GM18517 (cell line): ENCODE data around the gene SBK1.

Experiments used
- ATAC-seq: cut with Tn5 transposase; IDR thresholded peaks from one replicate; pipeline ENCODE4 v1.9.1; 2021; ENCODE audit warnings: mild to moderate bottlenecking, moderate library complexity; ENCODE audit not compliant: unreplicated experiment

The SBK1 gene

DNA sequence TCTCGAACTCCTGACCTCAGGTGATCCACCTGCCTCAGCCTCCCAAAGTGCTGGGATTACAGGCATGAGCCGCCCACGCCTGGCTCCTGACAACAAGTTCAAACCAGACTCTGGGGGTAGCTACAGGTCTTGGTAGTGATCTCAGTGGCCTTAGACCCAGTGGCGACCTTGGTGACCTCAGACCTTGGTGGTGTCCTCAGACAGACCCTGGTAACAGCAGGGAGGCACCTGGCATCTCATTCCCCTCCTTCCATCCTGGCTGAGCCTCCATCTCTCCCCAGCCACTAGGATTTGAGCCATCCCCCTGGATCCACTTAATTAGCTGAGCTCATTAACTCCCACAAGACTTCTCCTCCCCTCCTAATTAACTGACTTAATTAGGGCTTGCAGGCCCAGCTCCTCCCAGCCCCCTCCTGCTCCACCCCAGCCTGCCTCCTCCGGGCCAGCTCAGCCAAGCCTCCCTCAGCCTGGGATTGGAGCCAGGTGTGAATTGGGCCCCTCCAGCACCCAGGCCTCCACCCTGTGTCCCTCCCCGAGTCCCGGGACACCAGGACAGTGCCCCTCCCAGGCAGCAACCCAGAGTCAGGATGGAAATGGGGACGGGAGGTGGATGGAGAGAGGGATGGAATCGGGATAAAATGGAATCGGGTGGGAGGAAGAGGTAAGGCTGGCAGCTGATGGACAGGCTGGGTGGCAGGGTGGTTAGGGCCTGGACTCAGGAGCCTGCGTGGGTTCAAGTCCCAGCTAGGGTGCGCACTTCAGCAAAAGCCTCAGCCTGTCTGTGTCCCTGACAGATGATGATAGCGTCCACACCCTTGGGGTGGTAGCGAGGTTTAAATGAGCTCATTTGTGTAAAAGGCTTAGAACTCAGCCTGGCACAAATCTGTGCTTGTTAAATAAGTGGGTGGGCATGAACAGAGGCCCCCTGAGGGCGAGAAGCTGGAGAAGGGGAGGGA, 11.2 kb upstream of the SBK1 start:
- no peak for ATAC-seq

DNA sequence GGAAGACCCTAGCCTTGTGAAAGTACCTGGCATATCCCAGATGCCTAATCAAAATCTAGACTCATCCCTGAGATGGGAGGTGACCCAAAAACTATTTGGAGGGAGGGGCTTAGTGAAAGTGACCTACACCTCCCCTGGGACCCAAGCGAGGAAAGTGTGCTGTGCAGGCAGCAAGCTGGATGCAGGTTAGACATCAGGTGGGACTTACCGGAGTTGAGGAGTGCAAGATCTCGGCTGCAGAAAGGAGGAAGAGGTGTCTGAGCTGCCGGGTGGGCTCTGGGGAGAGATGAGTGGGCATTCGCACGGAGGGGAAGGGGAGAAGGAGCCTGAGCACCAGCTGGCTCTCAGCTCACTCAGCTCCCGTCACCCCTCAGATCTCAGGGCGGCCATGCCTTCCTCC, 10.3 kb upstream of the SBK1 start:
- ATAC-seq = no peak

DNA sequence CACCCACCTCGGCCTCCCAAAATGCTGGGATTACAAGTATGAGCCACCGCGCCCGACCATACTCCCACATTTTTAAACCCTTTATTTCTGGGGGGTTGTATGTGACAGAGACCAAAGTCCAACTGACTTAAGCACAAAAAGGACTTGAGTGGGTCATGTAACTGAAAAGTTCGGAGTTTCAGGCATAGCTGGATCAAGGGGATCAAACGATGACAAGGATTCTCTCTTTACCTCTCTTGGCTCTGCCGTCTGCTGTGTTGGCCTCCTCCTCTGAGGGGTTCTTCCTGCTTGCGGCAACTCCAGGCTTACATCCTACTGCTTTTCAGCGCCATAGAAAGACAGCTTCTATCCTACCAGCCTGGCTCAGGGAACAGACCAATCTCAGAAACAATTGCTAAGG, 9.2 kb upstream of the SBK1 start:
- no peak for ATAC-seq

DNA sequence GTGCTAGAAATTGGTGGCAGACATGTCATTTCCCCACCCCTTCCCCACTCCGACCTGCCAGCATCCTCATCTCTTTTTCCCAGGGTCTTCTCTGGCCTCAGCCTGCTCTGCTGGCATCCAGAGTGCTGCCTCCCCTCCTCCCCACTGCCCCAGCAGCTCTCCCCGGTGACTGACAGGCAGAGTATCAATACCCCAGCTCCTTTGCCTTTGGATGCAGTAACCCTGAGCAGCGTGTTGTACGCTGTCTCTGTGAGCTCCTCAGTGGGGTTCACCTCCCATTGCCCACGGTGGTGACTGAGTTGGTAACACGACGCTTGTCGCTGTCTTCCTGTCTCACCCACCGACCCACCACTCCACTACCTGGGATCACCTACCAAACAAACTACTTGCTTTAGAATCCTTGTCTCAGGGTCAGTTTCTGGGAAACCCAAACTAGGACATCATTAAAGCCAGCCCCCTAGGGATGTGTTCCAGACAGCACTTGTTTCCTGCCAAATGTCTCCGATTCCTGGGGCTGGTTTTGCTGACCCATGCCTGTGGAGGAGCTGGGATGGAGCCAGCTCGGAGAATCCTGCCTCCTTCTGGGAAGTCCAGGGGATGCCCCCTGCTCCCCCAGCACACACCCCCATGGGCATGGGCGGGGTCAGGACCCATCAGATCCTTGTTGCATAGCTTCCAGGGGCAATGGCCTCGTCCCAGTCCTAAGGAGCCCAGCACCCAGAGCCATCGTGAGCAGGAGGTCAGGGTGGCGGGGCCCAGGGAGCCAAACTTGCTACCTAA, 8.3 kb upstream of the SBK1 start:
- ATAC-seq = no peak

DNA sequence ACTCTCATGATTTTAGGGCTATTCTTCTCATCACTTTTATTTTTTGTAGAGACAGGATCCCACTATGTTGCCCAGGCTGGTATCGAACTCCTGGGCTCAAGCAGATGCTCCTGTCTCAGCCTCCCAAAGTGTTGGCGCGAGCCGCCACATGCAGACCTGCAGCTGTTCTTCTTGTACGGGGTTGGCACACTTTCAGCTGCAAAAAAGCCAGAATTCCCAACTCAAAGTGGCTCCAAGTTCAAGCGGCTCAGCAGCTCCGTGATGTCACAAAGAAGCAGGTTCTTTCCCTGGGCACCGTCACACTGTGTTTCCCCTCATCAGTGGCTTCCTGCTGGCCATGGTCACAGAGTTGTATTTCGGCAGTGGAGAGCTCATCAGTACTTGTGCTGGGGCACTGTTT, 6.7 kb upstream of the SBK1 start:
- no peak for ATAC-seq

DNA sequence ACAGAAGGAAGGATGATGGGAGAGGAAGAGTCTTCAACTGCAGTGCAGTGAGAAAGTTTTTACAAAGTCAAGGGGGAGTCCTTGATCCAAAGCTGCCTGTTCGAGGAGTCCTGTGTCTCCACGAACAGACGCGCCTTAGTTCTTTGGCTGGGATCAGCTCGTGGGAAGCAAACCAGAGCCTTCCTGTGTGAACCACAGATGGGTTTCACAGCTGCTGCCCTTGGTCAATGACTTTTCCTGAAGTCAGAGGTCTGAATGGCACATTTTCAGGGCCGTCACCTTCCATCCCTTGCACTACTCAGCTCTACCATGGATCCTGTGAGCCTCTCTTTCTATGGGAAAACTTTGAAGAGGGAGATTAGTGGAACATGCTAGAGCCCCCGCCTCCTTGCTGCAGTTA, 4.2 kb upstream of the SBK1 start:
- ATAC-seq = no peak

DNA sequence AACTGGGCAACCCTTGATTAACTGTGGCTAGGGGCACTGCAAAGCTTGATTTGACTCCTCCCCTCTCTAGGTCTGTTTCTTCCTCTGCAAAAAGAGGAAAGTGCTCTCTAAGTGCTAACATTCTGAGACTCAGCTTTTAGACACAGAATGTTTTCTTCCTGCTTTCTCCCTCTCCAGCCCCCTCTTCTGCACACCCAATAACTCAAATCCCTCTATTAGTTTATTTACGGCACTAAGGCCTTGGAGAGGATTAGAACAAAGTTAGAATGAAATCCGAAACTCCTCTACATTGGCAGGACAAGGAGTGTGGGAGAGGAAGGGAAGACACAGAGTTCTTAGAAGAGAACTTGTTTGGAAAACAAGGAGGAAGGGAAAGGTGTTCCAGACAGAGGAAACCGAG, 3.3 kb upstream of the SBK1 start:
- ATAC-seq = no peak

DNA sequence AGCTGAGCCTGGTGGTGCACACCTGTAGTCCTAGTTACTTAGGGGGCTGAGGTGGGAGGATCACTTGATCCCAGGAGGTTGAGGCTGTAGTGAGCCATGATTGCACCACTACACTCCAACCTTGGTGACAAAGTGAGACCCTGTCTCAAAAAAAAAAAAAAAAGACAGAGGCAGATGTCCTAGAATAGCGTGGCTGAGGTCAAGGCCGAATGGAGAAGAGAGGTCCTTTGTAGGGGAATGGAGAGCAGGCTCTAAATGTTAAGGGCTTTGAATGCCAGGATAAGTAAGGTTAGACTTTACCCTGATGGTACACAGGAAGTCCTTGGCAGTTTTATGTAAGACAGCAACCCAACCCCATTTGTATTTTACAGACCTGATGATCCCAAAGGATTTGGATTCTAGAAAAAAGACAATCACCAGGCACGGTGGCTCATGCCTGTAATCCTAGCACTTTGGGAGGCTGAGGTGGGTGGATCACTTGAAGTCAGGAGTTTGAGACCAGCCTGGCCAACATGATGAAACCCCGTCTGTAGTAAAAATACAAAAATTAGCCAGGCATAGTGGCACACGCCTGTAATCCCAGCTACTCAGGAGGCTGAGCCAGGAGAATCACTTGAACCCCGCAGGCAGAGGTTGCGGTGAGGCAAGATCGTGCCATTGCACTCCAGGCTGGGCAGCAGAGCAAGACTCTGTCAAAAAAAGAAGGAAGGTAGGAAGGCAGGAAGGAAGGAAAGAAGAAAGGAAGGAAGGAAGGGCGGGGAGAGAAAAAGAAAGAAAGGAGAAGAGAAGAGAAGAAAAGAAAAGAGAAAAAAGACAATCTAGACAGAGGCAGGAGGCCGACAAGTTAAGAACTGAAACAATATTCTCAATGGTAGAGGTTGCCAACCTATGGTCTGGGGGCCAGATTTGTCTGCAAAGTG, 2.1 kb upstream of the SBK1 start:
- ATAC-seq = no peak

DNA sequence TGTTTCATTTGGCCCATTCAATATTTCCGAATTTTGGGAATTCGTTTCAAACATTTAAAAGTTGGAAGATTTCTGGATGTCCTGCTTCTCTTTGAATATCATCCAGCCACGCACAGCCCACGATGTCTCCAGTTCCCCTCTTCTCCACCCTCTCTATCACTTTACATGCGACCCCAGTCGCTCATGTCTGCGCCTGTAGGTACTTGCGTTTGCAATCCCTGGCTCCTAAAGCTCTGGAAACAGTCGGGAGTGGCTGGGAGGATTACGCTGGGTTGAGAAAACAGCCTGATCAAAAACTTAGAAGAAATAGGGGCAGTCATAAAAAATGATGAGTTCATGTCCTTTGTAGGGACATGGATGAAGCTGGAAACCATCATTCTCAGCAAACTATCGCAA, 1.5 kb upstream of the SBK1 start:
- ATAC-seq = no peak

DNA sequence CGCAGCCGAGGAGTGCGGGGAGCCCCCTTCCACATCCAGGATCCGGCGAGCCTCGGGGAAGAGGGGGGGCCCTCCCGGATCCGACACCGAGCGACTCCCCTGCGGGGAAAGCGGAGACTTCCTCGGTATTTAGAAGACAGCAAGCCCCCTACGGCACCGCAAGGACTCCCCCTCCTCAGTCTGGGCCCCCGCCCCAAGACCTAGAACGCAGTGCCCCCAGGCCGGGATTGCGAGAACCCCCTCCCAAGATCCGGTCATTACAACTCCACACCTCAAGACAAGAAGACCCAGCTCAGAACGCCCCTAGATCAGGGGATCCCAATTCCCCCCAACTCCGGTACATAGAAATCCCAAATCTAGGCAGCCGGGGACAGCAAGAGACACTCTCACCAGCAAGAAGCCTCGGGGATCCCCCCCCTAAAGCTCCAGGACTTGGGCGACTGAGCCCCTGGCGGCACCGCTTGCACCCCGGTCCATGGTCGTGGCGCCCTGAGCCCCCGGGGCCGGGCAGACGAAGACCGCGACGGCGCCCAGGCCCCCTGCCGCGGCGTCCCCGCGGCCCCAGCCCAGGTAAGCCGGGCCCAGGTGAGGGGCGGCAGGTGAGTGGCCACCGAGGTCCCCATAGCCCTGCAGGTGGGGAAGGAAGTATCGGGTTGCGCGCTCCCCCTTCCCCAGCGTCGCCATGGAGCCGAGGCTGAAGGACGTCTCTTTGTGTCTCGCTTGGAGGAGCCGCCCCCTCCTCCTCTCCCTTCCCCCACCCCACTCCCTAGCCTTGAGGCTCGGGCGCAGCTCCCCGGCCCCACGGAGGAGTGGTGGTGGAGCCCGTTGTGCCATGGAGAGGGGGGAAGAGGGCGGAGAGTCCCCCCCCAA, 641 bp downstream of the SBK1 start:
- ATAC-seq = no peak

DNA sequence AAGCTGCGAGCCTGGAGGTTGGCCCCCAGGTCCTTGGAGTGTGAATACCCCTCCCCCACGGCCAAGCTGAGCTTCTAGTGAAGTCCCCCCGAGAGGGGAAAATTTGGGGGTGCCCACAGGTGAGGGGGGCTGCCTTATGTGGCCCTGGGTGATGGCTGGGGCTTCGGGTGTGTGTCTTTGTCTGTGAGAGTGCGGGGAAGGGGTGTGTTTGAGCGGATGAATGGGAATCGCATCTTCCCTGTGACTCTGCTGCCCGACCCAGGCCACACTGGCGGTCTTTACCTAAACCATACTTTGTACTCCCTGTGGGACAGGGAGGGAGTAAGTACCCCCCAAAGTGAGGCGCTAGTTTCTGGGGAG, 1.3 kb downstream of the SBK1 start:
- no peak for ATAC-seq

DNA sequence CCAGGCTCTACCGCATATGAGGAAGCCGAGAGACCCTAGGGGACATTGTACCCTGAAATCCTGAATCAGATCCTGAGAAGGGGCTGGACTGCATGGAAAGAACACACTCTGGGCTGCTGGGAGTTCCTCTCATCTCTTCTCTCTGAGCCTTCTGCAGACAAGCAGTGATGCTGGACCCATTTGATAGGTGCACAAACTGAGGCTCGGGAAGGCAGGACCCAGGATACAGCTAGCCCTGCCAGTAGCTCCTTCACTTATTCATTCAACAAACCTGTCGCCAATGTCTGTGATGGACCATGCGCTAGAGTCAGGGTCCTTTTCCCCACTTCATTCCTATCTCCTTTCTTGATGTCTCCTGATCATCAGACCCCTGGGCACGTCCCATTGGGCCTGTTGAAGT, 1.9 kb downstream of the SBK1 start:
- no peak for ATAC-seq

DNA sequence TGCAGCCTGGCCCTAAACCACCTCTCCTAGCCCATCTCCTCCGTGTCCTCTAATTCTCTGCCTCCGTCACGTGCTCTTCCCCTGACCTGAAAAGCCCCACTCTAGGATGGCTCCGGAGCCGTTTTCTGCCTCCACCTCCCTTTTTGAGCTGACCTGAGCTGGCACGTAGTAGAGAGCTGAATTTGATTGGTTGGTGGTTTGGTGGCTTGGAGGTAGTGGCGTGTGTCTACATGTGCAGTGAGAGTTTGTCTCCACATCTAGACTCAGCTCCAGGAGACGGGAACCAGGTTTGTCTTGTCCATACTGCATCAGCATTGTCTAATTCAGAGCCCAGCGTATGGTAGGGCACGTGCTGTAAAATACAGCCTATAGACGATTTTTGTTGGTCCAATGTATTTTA, 3.0 kb downstream of the SBK1 start:
- no peak for ATAC-seq

DNA sequence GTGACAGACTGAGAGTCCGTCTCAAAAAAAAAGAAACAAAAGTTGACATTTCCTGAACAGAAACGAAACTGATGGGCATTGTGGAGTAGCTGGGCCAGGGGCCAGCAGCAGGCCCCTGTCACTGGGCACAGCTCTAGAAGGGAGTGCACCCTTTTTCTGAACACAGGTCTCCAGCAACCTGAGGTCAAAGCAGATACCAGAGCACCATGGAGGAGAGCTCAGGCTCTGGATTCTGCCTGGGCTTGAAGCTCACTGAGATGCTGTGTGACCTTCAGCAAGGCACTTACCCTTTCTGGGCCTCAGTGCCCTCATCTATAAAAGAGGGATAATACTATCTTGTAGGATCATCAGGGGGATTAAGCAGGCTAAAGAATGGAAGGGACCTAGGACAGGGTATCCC, 5.0 kb downstream of the SBK1 start:
- no peak for ATAC-seq

DNA sequence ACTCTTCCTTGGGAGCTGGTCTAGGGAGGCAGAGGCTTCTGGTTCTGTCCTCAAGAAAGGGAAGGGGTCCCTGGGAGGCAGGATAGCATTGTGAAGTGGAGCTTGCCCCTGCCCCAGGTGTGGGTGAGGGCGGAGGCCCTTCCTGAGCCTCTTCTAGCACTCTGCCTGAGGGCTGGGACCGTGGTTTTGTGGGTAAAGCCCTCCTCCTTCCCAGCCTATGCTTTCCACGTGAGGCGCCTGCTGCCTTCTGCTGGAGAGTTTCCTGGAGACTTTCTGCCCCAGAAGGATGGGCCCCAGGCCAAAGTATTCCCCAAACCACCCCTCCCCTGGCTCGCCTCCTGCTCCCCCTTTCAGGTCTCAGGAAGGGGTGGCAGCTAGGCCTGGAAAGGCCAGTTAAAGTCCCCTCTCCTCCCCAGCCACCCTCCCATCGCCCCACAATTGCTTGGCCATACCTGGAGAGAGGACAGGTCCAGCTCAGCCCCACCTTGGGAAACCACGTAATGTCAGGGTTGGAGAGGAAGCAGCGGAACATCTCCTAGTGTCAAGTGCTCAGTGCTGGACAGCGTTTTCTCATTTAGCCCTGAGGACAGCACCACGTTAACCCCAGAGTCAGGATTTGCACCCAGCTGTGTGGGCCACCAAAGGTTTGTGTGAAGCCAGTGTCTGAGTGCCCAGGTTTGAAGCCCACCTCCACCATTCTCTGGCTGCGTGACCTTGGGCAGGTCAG, 5.6 kb downstream of the SBK1 start:
- no peak for ATAC-seq

DNA sequence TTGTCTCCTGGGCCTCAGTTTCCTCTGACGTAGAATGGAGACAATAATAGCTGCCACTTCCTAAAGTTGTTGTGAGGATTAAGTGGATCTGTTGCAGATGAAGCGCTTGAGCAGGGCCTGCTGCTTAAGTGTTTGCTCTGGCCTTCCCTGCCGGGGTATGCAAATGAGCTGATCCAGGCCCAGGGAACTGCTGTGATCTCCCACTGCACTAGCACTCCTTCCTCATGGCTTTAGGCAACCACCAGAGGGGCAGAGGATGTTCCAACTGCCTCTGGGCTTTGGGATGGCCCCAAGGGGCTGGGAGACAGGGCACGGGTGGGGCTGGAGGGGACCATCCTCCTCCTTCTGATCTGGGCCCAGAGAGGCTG, 6.2 kb downstream of the SBK1 start:
- ATAC-seq = no peak

DNA sequence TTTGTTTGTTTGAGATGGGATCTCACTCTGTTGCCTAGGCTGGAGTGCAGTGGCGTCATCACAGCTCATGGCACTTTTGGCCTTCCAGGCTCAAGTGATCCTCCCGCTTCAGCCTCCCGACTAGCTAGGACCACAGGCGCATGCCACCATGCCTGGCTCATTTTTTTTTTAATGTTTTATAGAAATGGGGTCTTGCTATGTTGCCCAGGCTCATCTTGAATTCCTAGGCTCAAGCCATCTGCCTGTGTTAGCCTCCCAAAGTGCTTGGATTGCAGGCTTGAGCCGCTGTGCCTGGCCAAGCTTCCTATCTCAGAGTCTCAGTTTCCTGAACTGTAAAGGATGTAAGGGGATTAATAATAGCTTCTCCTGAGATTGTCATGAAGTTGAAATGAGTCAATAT, 8.0 kb downstream of the SBK1 start:
- no peak for ATAC-seq

DNA sequence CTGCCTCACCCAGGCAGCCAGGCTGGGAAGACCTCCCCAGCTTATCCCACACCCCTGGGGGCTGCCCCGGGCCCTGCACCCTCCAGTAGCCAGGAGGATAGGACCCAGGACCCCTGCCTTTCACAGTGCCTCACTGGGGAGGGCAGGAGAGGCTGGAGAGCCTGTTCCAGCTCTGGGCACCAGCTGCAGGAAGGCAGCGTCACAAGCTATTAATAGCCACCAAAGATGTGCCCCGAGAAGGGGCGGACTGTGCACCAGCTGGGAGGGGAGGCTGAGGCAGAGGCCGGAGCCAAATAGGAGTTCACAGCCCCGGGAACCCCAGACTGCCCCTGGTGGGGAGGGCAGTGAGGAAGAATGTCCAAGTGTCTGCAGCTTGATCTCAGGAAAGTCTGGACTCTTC, 8.8 kb downstream of the SBK1 start:
- no peak for ATAC-seq

DNA sequence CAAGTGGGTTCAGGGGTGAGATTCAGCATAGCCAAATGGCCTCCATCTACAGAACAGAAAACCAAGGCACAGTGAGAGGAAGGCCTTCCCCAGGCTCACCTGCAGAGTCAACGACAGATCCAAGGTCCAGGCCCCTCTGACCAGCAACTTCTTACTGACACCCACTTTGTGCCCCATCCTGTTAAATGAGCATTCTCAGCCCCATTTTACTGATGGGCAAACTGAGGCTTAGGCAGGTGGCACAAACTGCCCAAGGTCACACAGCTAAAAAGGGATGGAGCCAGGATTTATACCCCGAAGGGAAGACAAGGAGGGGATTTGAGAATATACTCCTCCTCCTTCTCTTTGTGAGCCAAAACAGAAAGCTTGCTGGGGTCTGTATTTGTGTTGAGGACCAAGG, 9.3 kb downstream of the SBK1 start:
- no peak for ATAC-seq

DNA sequence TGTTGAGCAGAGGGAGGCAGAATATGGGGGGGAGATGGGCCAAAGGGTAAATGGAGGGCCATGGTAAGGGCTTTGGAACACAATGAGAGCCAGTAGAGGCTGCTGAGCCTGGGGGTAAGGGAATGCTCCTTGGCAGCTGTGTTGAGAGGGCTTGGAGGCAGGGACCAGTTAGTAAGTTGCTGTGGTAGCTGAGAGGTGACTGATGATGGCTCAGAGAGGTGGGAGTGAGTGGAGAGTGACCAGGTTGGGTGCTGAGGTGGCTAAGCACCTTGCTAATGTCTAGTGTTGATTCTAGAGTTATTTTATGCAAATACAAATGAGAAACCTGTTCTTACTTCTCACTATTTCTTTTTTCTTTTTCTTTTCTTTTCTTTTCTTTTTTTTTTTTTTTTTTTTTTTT, 10.8 kb downstream of the SBK1 start:
- ATAC-seq = no peak
